Measurements from ENCODE around the gene GLYATL1. TPM values are rescaled to one million over a fixed set of nuclear protein-coding genes. Genes with fewer than 3 reads are reported as not detected.

Gene GLYATL1
- total RNA-seq, 1 donor from 2014 or later: 1.9 TPM

DNA sequence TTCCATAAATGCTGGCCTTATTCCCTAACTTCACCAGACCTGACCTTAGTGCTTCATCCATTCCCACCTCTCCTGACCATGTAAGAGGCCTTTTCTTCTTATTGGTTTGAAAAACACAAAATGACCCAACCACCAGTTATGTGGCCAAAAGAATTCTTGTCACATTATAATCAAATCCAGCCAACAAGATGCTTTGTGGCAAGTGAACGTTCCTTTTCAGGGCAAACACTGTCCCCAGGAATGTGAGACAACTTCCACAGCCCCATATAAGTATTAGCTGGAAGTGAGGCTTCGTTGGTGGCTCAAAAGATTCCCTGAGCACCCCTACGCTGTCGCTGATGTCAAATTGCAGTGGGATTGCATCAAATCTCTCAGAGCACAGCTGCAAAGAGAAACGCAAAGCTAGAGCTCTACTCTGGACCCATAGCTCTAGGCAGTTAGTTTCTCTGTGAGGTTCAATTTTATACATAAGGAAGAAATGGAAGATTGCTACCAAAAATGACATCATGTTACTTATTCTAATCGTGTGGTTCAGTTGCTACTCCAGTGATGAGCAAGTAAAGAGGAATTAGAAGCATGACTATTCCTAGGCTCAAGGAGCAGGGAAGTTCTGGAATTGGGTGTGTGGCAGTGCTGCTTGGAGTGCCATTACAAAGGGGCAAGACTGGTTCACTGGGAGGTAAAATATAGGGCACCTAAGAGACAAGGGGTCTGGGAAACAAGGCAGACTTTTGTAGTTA is 26.1 kb downstream of the GLYATL1 start:
- H3K27me3 Mint-ChIP-seq (ENCODE audit: low read depth): peaks cover 10% of the 10 kb centered on the region
- no peaks in the 10 kb centered on the region for H3K9me3 Mint-ChIP-seq
- no peak overlapping the region for H3K27ac Mint-ChIP-seq (ENCODE audit: unreplicated experiment)

DNA sequence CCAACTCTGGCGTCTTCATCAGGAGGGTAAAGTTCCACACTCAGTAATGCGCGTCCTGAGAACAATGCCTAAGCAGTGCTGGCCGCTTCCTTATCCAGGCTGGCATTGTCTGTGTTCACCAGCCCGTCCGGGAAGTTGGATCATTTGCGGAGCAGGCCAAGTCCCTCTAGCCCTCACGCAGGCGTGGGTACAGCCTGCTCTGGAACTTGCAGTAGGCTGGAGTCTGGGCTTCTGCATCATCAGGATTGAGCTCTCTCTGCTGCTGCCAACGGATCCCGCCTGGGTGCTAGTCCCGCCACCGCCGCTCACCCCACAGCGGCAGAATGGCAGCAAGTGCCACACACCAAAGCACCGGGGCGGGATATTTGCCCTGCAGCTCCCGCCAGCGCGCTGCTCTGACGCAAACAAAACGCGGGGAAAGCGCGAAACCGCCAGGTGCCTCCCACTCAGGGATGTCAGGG is 29.0 kb downstream of the GLYATL1 start:
- no peak for TF ChIP-seq CTCF (conservative IDR thresholded peaks at IDR 0.05)
- Mint-ChIP-seq H3K9me3 (peaks cover 1% of the 10 kb centered on the region), H3K4me1 (no peaks in the 10 kb centered on the region), H3K36me3 (ENCODE audit: low read depth) (peaks cover under 1% of the 10 kb centered on the region), H3K4me3 (no peak overlapping the region), H3K27ac (ENCODE audit: unreplicated experiment) (no peak overlapping the region), H3K27me3 (ENCODE audit: low read depth) (peaks cover 10% of the 10 kb centered on the region)
- DNase-seq (ENCODE audit: low read depth, low spot score): no peak

More for the DNA sequence above, 26.1 kb downstream of the GLYATL1 start:
- no peak overlapping the region for H3K4me3 Mint-ChIP-seq
- no peak for TF ChIP-seq CTCF (conservative IDR thresholded peaks at IDR 0.05)
- no peak for DNase-seq (ENCODE audit: low read depth, low spot score)
- H3K4me1 Mint-ChIP-seq: no peaks in the 10 kb centered on the region
- no peaks in the 10 kb centered on the region for H3K36me3 Mint-ChIP-seq (ENCODE audit: low read depth)

DNA sequence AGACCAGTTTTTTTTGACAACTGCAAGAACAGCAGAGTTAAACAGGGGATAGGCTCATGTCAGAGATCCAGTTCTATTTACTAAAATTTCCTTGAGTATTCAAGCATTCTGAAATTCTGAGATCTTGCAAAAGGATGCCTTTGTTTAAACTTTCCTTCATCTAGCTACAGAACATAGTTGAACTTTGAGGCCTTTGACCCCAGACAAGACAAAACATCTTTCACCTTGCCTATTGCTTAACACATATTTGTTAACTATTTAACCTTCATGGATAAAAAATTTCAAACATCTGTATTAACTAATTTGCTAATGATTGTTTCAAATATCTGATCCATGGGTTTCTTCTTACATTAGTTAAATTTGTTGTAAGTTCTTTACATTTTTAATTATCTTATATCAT is 38.2 kb downstream of the GLYATL1 start:
- TF ChIP-seq CTCF (conservative IDR thresholded peaks at IDR 0.05): no peak
- Mint-ChIP-seq H3K36me3 (ENCODE audit: low read depth) (peaks cover 5% of the 10 kb centered on the region), H3K9me3 (peaks cover 12% of the 10 kb centered on the region), H3K27me3 (ENCODE audit: low read depth) (peaks cover 11% of the 10 kb centered on the region), H3K4me3 (no peak overlapping the region), H3K27ac (ENCODE audit: unreplicated experiment) (no peak overlapping the region), H3K4me1 (no peaks in the 10 kb centered on the region)
- no peak for DNase-seq (ENCODE audit: low read depth, low spot score)

DNA sequence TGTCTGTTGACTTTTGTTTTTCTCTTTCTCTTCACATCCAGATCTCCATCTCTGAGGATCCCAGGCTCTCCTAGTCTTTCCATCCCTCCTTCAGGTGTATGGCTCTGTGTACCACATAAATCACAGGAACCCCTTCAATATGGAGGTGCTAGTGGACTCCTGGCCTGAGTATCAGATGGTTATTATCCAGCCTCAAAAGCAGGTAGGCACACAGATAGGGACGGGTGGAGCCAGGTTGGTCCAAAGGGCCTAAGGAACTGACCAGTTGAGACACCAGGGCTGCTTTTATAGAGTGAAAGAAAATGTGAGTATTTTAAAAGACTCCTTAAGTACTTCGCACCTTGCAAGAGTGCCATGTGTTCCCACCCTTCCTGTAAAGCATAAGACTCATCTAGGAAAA is 39.9 kb downstream of the GLYATL1 start:
- no peak for TF ChIP-seq CTCF (conservative IDR thresholded peaks at IDR 0.05)
- Mint-ChIP-seq H3K27me3 (ENCODE audit: low read depth) (peaks cover 5% of the 10 kb centered on the region), H3K4me3 (no peak overlapping the region), H3K36me3 (ENCODE audit: low read depth) (peaks cover 2% of the 10 kb centered on the region), H3K4me1 (no peaks in the 10 kb centered on the region), H3K9me3 (peaks cover 4% of the 10 kb centered on the region), H3K27ac (ENCODE audit: unreplicated experiment) (peak overlapping the region; percentile 47)
- DNase-seq (ENCODE audit: low read depth, low spot score): no peak

DNA sequence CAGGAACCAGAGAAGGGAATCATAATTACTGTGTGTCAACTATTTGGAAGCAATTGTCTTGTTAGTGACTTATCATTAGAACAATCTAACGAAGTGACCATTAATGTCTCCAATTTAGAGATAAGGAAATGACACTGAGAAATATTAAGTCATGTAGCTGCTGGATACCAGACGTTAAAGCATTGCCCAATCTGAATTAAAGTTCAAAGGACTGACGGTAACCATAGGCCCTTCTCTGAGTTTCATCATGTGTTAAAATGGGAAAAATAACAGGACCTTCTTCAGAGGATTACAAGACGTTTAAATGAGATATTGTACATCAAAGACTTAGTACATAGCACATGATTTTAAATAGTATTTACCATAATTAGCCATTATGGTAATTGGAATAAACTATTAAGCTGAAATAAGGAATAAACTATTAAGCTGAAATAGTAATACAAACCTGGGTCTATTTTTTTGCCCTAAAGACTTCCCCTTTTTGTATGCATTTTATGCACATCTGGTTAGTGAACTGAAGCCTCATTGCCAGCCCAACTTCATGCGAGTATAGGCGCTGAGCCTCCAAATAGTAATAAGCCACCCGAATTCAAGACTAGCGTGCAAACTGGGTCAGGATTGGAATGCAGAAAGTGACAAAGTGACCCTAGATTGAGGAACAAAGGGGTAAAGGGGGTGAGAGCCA is 41.0 kb downstream of the GLYATL1 start:
- H3K4me1 Mint-ChIP-seq: no peaks in the 10 kb centered on the region
- no peak for DNase-seq (ENCODE audit: low read depth, low spot score)
- H3K36me3 Mint-ChIP-seq (ENCODE audit: low read depth): no peaks in the 10 kb centered on the region
- TF ChIP-seq CTCF (conservative IDR thresholded peaks at IDR 0.05): no peak
- H3K27me3 Mint-ChIP-seq (ENCODE audit: low read depth): peaks cover 5% of the 10 kb centered on the region
- no peaks in the 10 kb centered on the region for H3K9me3 Mint-ChIP-seq
- no peak overlapping the region for H3K27ac Mint-ChIP-seq (ENCODE audit: unreplicated experiment)
- H3K4me3 Mint-ChIP-seq: no peak overlapping the region
